Measurements from ENCODE around the gene PDRG1.

The PDRG1 gene

GRCh38 chr20:31907046-31907445 lies 44.8 kb downstream of the PDRG1 start:
- DNase-seq (ENCODE audit: low spot score), result no peak

GRCh38 chr20:31906001-31906400 lies 45.8 kb downstream of the PDRG1 start:
- DNase-seq (ENCODE audit: low spot score), result no peak

- no peak for DNase-seq (ENCODE audit: low spot score)
Measured at GRCh38 chr20:31903627-31904386, 48.0 kb downstream of the PDRG1 start.

- DNase-seq (ENCODE audit: low spot score), result no peak
Measured at GRCh38 chr20:31901615-31902014, 50.2 kb downstream of the PDRG1 start.

GRCh38 chr20:31897541-31897940 lies 54.3 kb downstream of the PDRG1 start:
- no peak for DNase-seq (ENCODE audit: low spot score)

GRCh38 chr20:31896049-31896448 lies 55.8 kb downstream of the PDRG1 start:
- no peak for DNase-seq (ENCODE audit: low spot score)

GRCh38 chr20:31894980-31895675 lies 56.7 kb downstream of the PDRG1 start:
- DNase-seq (ENCODE audit: low spot score), result peak; percentile 32

Small RNA genes within 50 kb of the gene (small RNA-seq; reads per million reads assigned to genes)
- gene RNU1-94P, result 0.05 to 0.09 reads per million in 2 experiments

Measured in SK-N-DZ (cell line).